GM19025 (cell line): ENCODE data around the gene TNFSF9.
"Not testable (repeated sequence)": the region's sequence is repeated elsewhere in the genome, so short reads cannot be mapped to it uniquely, and the experiment has no call there.

Experiments
- ATAC-seq: cut with Tn5 transposase; IDR thresholded peaks from one replicate; pipeline ENCODE4 v1.9.1; 2021; ENCODE audit warnings: mild to moderate bottlenecking, low read depth, moderate library complexity; ENCODE audit not compliant: unreplicated experiment

TNFSF9 gene

DNA sequence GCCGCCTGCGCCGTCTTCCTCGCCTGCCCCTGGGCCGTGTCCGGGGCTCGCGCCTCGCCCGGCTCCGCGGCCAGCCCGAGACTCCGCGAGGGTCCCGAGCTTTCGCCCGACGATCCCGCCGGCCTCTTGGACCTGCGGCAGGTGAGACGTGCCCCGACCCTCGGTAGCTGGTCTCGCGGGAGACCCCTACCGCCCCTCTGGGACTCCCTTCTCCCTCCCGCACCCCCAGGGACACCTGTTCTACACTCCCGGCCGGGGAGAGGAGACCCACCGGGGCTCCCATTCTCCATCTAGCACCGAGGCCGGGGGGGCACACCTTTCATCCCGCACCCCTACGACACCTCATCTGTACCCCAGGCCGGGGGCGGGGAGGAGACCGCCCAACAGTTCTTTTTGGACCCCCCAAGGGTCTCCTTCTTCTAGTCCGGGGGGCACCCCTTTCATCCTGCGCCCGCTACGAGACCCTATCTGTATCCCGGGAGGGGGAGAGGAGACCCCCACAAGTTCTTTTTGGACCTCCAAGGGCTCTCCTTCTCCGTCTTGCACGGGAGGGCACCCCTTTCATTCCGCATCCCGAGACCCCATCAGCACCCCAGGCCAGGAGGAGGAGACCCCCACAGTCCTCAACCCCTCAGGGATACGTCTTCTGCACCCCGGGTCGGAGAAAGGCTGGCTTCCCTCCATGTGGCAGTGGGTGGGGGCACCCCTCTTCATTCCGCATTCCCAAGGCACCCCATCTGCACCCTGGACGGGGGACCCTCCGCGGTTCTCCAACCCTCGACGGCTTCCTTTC, 533 bp downstream of the TNFSF9 start:
- ATAC-seq = peak; percentile 3

DNA sequence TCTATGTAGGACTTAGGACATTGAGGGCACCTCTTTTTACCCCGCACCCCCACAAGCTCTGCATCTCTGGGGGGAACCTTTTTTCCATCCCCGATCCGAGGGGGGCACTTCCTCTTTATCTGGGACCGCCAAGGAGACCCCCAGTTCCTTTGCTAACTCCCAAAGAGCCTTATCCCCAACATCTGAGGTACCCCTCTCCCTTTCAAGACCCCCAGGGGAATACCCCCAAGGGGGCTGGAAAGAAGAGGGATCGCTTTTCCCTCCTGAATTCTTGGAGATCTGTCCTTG, 1.1 kb downstream of the TNFSF9 start:
- no peak for ATAC-seq

DNA sequence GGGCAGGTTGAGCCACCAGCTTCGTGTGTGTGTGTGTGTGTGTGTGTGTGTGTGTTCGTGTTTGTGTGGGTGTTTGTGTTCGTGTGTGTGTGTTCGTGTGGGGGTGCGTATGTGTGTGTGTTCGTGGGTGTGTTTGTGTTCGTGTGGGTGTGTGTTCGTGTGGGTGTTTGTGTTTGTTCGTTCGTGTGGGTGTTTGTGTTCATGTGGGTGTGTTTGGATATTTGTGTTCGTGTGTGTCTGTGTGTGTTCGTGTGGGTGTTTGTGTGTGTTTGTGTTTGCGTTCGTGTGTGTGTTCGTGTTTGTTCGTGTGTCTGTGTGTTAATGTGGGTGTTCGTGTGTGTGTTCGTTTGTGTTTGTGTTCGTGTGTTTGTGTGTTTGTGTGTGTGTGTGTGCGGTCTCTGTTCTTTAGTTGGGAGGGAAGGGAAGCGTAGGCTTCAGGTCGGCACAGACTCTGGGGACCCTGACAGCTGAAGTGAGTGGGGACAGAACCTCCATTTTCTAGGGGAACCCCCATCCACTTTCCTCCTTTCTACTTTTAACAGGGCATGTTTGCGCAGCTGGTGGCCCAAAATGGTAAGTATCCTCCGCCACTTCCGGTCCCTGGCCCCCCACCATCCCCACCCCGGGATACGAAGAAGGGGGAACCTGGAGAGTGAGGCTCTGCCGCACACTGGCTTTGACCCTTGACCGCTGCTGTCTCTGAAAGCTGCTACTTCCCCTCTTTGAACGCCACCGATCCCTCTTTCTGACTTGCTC, 1.6 kb downstream of the TNFSF9 start:
- no peak for ATAC-seq

DNA sequence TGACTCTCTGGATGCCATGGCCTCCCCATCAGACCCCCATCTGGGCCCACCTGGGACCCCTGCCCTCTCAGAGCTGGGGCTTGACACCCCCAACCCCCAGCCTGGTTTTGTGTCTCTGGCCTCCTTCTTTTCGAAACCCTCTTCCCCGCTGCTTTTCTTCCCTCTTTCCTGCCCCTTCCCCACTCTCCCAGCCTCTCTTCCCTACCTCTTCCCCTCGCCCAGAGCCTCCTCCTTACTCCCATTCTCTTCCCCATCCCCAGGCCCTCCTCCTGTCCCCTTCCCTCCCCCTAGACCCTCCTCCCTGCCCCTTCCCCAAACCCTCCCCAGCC, 2.1 kb downstream of the TNFSF9 start:
- ATAC-seq = no peak

DNA sequence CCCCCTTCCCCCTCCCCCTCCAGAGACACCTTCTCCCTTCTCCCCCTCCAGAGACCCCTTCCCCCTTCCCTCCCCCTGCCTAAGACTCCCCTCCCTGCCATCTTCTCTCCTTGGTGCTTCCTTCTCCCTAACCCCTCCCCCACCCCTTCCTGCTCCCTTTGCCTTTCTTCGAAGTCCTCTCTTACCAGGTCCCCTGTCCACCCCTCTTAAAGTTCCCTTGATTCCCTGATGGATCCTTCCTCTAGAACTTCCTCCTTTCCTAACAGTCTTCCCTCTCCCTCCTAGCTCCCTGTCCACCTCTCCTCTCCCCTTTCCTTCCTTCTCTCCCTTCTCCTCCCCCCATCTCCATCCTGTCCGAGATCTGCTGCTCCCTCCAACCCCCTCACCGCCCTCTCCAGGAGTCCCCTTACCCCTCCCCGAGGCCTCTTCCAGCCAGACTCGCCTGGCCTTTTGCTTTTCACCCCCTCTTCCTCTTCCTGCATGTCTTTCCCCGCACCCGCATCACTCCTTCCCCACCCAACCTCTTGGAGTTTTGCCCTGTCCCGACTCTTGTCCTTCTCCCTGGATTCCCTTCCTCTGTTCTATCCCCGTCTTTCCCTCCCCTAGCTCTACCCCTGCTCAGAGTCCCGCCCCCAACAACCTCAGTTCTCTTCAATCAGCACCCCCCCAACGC, 3.1 kb downstream of the TNFSF9 start:
- ATAC-seq = no peak

DNA sequence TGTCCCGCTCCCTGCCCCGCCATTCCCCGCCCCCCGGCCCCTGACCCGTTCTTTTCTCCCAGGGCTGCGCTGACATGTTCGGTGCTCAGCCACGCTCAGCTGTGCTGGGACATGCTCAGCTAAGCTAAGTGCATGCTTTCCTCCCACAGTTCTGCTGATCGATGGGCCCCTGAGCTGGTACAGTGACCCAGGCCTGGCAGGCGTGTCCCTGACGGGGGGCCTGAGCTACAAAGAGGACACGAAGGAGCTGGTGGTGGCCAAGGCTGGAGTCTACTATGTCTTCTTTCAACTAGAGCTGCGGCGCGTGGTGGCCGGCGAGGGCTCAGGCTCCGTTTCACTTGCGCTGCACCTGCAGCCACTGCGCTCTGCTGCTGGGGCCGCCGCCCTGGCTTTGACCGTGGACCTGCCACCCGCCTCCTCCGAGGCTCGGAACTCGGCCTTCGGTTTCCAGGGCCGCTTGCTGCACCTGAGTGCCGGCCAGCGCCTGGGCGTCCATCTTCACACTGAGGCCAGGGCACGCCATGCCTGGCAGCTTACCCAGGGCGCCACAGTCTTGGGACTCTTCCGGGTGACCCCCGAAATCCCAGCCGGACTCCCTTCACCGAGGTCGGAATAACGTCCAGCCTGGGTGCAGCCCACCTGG, 3.7 kb downstream of the TNFSF9 start:
- ATAC-seq = no peak

DNA sequence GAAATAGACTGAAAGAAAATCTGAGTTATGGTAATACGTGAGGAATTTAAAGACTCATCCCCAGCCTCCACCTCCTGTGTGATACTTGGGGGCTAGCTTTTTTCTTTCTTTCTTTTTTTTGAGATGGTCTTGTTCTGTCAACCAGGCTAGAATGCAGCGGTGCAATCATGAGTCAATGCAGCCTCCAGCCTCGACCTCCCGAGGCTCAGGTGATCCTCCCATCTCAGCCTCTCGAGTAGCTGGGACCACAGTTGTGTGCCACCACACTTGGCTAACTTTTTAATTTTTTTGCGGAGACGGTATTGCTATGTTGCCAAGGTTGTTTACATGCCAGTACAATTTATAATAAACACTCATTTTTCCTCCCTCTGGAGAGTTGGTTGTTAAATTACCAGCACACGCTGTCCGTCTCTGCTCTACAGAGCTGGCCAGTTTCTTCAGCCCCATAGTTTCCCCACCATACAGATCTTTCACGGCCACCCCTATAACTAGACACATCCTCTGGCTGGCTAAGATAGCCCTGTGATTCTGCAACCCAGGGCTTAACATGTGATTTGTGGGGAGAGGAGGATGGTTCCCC, 4.8 kb downstream of the TNFSF9 start:
- ATAC-seq = no peak

DNA sequence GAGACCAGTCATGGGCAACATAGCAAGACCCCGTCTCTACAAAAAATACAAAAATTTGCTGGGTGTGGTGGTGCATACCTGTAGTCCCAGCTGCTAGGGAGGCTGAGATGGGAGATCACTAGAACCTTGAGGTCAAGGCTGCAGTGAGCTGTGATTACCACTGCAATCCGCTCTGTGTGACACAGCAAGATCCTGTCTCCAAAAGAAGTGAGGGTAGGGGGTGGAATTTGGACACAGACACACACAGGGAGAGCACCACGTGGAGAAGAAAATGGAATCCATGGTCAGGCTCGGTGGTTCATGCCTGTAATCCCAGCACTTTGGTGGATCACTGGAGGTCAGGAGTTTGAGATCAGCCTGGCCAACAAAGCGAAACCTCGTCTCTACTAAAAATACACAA, 8.7 kb downstream of the TNFSF9 start:
- ATAC-seq = no peak

DNA sequence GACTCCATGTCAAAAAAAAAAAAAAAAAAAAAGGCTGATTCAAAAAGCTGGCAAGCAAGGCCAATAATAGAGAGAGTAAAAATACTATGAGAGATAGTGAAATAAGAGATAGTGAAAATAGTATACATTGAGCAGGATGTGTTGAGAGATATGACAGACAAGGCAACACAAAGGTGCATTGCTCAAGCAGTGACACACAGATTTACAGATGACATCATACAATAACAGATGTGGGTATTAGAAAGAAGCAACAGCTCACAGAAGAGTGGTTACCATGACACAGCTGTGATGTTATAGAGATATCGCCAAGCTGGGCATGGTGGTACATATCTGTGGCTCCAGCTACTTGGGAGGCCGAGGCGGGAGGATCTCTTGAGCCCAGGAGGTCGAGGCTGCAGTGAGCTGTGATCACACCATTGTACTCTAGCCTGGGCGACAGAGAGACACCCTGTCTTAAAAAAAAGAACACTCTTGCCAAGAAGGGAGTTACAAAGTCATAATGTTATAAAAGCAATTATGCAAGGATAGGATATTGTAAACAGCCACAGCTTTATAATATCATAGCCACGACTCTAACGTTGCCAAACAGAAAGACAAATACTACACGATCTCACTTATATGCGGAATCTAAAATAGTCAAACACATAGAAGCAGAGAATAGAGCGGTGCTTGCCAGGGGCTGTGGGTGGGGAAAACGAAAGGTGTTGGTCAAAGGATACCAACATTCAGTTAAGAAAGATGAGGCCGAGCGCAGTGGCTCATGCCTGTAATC, 10.3 kb downstream of the TNFSF9 start:
- no peak for ATAC-seq

DNA sequence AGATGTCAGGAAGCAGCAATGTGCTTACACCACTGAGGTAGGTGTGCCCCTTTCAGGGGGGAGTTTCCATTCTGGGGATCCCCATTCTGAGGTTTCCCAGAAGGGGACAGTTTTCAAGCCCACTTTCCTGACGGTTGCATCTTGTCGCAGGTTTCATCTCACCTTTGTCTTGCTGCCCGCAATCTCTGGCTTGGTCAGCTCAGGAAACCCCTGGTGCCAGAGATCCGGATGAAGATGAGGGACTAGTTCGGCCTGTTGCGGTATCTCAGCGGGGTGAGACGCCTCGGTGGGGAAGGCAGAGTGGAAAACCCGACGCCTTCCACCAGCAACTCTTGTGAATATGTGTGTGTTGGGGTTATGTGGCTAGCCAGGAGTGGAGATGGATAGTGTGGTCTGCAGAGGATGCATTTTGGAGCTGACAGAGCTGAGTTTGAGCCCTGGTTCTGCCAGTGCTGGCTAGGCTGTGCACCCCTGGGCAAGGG, 13.1 kb downstream of the TNFSF9 start:
- ATAC-seq = no peak

DNA sequence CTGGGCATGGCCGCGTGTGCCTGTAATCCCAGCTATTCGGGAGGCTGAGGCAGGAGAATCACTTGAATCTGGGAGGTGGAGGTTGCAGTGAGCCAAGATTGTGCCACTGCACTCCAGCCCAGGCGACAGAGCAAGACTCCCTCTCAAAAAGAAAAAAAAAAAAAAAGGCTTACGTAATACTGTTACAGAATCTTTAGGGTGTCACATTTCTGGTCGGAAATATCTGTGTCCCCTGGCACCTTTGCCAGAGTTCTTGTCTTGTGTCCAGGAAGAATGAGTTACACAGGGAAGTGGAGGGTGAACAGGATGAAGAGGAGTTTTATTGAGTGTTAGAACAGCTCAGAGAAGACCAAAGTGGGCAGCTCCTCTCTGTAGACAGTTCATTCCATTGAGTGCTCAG, 19.9 kb downstream of the TNFSF9 start:
- not testable (repeated sequence) for ATAC-seq

DNA sequence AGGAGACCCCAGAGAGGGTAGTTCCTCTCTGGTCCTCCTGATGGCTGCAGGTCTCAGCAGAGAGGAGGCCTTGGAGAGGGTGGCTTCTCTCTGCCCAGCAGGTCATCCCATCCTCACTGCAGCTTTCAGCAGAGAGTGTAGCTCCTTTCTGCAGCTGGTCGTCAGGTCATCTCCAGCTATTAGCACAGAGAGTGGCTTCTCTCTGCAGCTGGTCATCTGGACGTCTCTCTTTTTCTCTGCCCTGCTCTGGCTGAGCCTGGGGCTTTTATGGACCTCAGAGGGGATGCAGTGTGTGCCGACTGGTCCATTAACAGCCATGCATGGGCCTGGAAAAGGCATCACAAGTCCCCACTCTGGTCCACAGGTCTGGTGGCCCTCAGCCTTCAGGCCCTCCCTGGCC, 20.3 kb downstream of the TNFSF9 start:
- ATAC-seq = no peak

DNA sequence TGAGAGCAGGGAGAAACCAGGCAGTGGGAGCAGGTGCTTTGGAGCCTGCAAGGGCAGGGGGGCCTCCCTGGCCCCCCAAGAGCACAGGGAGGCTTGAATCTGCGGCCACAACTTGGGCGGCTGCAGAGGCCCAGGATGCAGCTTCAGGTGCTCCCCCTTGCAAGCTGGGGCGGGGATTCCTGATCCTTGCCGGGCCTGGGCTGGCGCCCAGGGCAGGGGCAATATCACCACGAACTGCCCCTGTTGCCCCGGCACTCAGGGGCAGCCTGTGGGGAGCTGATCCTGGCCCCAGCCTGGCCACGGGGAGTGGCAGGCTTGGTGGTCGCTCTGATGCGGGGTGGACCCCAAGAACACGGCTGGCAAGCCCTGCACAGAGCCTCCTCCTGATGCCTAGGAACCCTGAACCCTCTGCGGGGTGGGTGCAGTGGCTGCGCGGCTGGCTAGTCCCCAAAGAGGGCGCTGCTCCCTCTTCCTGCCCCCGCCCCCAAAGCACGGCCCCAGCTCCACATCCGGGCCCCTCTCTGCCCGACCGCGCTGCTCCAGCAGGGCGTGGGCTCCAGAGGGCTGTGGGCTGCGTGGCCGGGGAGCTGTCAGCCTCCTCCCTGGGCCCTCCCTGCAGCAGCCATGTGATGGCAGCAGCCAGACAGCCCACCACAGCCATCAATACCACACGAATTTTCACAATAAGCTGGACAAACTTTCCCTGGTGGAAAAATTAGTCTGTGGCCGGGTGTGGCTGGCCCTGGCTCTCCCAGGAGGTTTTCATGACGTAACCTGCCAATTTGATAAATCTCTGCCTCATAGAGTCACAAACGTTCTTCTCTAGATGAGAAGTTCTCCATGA, 21.0 kb downstream of the TNFSF9 start:
- peak; percentile 44 for ATAC-seq

DNA sequence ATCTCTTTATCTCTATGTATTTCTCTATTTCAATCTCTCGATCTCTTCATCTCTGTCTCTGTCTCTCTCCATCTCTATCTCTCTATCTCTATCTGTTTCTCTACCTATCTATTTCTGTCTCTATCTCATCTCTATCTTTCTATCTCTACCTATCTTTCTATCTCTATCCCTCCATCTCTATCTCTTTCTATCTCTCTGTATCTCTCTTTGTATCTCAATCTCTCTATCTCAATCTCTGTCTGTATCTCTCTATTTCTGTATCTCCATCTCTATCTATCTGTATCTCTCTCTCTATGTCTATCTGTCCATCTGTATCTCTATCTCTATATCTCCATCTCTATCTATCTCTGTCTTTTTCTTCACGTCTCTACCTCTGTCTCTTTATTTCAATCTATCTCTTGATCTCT, 25.2 kb downstream of the TNFSF9 start:
- no peak for ATAC-seq

DNA sequence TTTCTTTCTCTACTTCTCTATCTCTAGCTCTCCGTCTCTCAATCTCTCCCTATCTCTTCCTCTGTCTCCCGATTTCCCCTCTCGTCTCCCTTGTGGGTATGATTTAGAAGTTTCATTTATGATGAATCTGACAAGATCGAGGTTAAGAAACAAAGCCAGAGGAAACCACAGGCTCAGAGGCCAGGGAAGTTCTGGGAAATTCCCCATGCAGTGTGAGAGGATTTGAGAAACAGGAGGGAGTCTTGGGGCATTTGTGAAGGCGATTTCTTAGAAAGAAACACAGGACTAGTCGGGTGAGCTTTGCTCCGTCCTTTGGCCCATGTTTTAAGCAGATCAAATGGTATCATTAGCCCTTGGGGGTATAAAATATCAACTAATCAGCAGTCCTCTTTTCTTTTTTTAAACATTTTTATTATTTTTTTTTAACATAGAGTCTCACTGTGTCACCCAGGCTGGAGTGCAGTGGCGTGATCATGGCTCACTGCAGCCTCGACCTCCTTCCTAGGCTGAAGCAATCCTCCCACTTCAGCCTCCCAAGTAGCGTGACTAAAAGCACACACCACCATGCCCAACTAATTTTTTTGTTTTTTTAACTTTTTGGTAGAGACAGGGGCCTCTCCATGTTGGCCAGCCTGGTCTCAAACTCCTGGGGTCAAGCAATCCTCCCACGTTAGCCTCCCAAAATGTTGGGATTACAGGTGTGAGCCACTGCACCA, 25.8 kb downstream of the TNFSF9 start:
- ATAC-seq = no peak

DNA sequence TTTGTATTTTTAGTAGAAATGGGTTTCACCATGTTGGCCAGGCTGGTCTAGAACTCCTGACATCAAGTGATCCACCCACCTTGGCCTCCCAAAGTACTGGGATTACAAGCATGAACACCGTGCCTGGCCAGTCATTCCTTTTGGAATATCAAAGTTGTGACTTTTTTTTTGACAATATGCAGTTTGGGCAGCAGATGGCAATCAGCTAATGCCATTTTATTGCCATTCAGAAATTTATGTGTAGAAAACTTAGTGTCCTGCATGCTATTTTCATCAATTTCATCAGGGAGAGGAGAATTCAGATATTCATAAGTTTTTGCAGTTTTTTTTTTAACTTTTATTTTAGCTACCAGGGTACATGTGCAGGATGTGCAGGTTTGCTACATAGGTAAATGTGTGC, 31.6 kb downstream of the TNFSF9 start:
- not testable (repeated sequence) for ATAC-seq

DNA sequence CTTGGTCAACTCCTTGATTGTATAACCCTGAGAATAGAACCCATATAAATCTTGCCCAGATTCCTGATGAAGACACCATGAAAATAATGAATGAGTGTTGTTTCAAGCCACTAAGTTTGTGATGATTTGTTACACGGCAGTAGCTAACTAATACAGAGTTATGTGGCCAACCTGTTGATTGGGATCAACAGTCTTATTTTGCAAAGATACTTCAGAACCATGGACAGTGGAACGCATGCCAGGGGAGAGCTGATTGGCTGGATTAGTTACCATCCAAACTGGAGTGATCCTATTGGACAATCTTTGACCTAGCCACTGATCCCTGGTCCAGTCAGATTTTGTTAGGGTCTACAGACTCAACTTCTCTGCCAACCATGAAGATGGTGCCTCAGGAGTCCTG, 33.6 kb downstream of the TNFSF9 start:
- no peak for ATAC-seq

DNA sequence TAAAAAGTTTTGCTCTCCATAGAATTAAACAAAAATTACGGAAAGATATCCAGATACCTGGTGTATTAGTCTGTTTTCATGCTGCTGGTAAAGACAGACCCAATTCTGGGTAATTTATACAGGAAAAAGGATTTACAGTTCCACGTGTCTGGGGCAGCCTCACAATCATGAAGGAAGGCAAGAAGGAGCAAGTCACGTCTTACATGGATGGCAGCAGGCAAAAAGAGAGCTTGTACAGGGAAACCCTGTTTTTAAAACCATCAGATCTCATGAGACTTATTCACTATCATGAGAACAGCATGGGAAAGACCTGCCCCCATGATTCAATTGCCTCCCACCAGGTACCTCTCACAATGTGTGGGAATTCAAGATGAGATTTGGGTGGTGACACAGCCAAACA, 35.9 kb downstream of the TNFSF9 start:
- not testable (repeated sequence) for ATAC-seq
